ENCODE measurements around the gene P2RX7. TPM values are rescaled to one million over a fixed set of nuclear protein-coding genes. Genes with fewer than 3 reads are reported as not detected.

Gene P2RX7
- total RNA-seq, 1 experiment from 2014 or later, result 0.55 TPM

GRCh38 chr12:121112496-121112895, 20.2 kb upstream of the P2RX7 start:
- Mint-ChIP-seq H3K27ac (no peak overlapping the region), H3K9me3 (no peaks in the 10 kb centered on the region), H3K4me1 (no peaks in the 10 kb centered on the region), H3K36me3 (no peaks in the 10 kb centered on the region), H3K4me3 (no peak overlapping the region), H3K27me3 (ENCODE audit: low read depth) (no peaks in the 10 kb centered on the region; the same call in 1 of the 2 replicates)
- POLR2A ChIA-PET, result no interaction called here
- CTCF ChIA-PET, result interaction anchor here (0.9 kb wide), 1 partner anchor 107 kb away, joined by 3 read pairs; no protein-coding TSS in a partner anchor
- TF ChIP-seq ZNF281 (CRISPR knock-in tag; IDR thresholded peaks at IDR 0.05) (no peak), HMGA2 (CRISPR knock-in tag; IDR thresholded peaks at IDR 0.05) (no peak), USF2 (CRISPR knock-in tag; IDR thresholded peaks at IDR 0.05) (no peak), FOXP4 (CRISPR knock-in tag; IDR thresholded peaks at IDR 0.05) (no peak), ZNF317 (CRISPR knock-in tag; IDR thresholded peaks at IDR 0.05; ENCODE audit: borderline replicate concordance, low read depth) (no peak), ZNF232 (CRISPR knock-in tag; IDR thresholded peaks at IDR 0.05) (no peak), STAT6 (CRISPR knock-in tag; conservative IDR thresholded peaks at IDR 0.05; ENCODE audit: low read depth) (no peak), ZNF423 (CRISPR knock-in tag; IDR thresholded peaks at IDR 0.05) (no peak), ZNF512 (CRISPR knock-in tag; IDR thresholded peaks at IDR 0.05; ENCODE audit: borderline replicate concordance) (no peak), ATF3 (CRISPR knock-in tag; conservative IDR thresholded peaks at IDR 0.05) (no peak), ATF1 (CRISPR knock-in tag; IDR thresholded peaks at IDR 0.05) (no peak), SMAD3 (CRISPR knock-in tag; IDR thresholded peaks at IDR 0.05; ENCODE audit: borderline replicate concordance) (no peak), PREB (CRISPR knock-in tag; IDR thresholded peaks at IDR 0.05; ENCODE audit: borderline replicate concordance) (no peak)
- ATAC-seq (no peak), DNase-seq (ENCODE audit: low spot score) (no peak)
